ENCODE data around the gene C10orf105.

The C10orf105 gene

DNA sequence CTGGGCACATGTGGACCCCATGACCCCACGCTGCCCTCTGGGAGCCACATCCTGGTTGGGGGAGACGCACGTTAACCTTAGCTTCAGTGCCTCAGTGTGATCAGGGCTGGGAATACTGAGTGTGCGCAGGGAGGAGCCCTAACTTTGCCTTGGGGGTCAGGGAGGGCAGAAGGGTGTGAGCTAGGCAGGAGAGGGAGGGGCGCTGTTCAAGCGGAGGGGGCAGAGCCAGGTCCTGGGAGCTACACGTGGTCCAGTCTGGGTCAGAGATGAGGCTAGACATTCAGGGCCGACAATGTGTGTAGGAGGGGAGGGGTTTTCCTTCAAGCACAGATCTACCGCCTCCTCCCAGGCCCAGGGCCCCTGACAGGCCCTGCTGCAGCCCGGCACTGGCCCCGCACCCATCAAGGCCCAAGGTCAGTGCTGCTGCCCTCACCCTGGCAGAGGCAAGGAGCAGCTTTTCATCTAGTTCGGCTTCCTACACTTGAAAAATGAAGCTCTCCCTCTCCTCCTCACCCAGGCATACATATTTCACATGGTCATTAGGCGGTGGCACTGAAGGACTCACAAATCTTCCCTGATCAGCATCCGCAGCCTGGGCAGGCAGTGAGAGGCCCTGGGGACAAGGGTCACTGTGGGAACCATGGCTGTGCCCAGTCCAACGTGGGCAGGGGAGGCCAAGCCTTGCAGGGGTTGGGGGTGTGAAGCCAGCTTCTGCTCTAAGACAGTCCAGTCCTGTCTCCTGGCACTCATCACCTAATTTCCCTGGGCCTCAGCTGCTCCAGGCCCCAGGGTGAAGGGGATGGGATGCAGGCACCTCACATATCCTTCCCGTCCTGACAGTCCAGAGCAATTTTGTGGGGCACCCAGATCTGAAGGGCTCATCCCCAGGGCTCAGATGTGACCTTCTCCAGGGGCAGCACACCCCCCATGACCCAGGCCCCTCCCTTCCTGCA, 47.3 kb downstream of the C10orf105 start:
- no peak for DNase-seq

DNA sequence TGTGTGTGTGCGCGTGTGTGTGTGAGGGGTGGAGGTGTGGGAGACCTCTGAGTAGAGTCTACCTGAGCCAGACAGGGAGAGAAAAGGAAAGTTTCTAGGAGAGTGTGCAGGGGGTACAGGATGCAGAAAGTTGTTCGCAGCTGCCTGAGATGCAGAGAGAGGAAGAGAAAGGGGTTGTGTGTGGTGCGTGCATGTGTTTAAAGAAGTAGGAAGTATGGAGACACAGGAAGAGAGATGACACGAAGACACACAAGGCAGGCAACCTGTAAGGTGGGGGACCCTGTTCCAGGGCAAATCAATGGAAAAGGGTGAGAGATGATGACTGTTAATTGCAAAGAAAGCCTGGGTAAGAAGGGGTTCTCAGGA, 52.2 kb downstream of the C10orf105 start:
- DNase-seq: no peak

DNA sequence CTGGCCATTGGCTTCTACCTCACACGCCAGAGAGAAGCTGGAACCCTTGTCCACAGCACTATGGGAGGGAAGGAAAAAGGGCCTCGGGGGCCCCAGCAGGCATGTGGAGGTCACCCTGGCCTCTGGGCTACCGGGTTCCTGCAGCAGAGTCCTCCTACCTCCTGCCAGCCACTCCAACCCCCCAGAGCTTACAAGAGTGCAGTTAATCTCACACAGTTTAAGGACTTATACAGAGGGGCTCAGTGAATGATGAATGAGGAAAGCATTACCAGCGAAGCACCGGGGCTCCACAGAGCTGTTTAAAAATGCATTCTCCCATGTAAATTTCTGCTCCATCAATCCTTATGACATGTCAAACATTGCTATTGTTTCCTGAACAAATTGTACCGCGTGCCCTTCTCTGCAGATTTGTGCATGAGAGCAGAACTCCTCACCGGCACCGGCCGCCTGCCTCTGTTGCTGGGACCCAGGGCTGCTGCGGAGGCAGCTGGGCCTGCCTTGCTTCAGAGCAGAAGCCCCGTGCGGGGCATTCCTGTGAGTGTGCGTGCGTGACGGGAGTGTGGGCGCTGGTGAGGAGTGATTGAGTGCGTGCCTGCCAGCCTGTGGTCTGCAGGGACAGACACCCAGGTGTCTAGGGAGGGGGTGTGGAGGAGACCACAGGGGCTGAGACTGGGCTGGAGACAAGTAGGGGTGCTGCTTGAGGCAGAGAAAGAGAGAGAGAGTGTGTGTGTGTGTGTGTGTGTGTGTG, 52.8 kb downstream of the C10orf105 start:
- DNase-seq: no peak

DNA sequence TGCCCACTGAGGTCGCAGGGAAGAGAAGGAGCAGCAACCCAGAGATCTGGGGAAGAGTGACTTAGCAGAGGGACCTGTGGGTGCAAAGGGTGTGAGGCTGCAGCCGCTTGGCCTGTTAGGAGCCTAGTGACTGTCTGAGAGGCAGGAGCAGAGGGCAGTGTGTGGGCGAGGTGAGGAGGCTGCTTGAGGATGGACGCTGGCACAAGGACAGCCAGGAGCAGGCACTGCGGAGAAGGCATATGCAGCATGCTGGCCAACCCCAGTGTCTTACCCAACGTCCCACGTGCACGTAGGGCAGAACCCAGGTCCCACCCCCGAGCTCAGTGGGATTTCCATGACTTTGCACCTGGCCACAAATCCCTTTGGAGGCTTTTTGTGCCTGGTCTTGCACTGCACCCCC, 54.1 kb downstream of the C10orf105 start:
- DNase-seq: no peak

DNA sequence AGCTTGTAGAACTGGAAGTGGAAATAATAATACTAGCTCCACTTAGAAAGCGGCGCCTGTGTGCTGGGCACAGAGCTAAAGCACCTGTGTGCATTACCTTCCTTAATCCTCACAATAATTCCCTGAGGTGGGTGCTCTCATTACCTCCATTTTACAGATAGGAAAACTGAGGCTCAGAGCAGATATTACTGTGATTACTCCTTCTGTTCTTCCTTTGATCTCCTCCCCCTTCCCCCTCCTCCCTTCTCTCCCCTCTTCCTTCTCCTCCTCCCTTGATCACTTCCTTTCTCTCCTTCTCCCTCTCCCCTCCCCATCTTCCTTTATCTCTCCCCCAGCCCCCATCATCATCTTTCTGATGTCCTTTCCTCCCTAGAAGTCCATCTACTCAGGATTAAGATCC, 55.0 kb downstream of the C10orf105 start:
- no peak for DNase-seq

DNA sequence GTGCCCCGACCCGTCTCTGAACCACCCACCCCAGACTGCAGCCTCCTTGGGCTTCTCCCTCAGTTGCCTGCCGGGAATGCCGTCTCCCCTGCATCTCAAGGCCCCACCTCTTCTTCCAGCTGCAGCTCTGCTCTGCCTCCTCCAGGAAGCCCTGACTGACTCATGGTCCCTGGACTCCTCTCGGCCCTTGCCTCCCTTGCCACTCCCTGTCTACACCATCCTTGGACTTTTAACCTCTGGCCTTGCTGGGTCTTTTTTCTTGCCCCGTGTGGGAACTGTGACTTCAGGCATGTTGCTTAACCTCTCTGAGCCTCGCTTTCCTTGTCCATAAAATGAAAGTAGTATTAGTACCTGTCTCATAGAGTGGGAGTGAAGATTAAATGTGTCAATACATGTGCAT, 56.3 kb downstream of the C10orf105 start:
- no peak for DNase-seq

DNA sequence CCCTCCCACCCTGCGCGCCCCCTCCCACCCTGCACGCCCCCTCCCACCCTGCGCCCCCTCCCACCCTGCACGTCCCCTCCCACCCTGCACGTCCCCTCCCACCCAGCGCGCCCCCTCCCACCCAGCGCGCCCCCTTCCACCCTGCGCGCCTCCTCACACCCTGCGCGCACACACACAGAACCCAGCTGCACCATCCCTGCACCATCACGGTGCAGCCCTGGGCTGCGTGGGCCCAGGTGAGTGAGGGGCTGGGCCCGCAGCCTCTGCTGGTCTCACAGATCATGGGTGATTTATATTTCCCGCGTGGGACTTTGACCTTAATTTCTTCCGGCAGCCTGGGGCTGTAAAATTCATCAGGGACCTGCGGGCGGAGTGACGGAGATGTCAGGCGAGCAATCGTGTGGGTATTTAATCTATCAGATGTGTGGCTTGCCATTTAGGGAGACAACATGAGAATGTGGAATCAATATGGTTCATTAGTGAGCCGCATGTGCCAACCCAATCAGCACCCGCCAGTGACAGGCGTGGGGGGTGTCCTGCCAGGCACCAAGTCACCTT, 57.7 kb downstream of the C10orf105 start:
- DNase-seq: no peak

Data from activated naive CD4-positive, alpha-beta T cell treated with Interleukin-2 at 50 U/mL for 16 hours (primary cell).